ENCODE data around the gene PMPCA.

The PMPCA gene

GRCh38 chr9:136439481-136440408 is 29.3 kb downstream of the PMPCA start, which contains the start of gene INPP5E (continued):
- TF ChIP-seq YY2 (tag by site-specific recombination; IDR thresholded peaks at IDR 0.05) (no peak), ZNF580 (tag by site-specific recombination; IDR thresholded peaks at IDR 0.05) (no peak), GLI4 (tag by site-specific recombination; IDR thresholded peaks at IDR 0.05) (no peak), ZSCAN30 (tag by site-specific recombination; IDR thresholded peaks at IDR 0.05) (peak; percentile 39; the same call in 1 of the 2 replicates), ZNF585B (tag by site-specific recombination; IDR thresholded peaks at IDR 0.05) (no peak), ZNF292 (tag by site-specific recombination; IDR thresholded peaks at IDR 0.05; ENCODE audit: borderline replicate concordance, low read depth) (no peak), ZNF354C (tag by site-specific recombination; IDR thresholded peaks at IDR 0.05; ENCODE audit: borderline replicate concordance, low read depth) (no peak), MEIS1 (CRISPR knock-in tag; IDR thresholded peaks at IDR 0.05; ENCODE audit: borderline replicate concordance) (no peak), ZNF114 (tag by site-specific recombination; IDR thresholded peaks at IDR 0.05) (no peak), ZNF24 (tag by site-specific recombination; IDR thresholded peaks at IDR 0.05) (no peak), ZIC2 (tag by site-specific recombination; IDR thresholded peaks at IDR 0.05) (no peak), ZNF777 (tag by site-specific recombination; IDR thresholded peaks at IDR 0.05; ENCODE audit: borderline replicate concordance) (peak; percentile 54; the same call in 1 of the 2 replicates), PRDM1 (tag by site-specific recombination; IDR thresholded peaks at IDR 0.05) (no peak), ZNF433 (tag by site-specific recombination; IDR thresholded peaks at IDR 0.05; ENCODE audit: low read depth) (no peak), ZNF670 (tag by site-specific recombination; IDR thresholded peaks at IDR 0.05; ENCODE audit: low read depth) (no peak), ZBTB8A (tag by site-specific recombination; IDR thresholded peaks at IDR 0.05) (peak; percentile 62), ZNF362 (tag by site-specific recombination; IDR thresholded peaks at IDR 0.05) (no peak), SETDB1 (IDR thresholded peaks at IDR 0.05; ENCODE audit: insufficient read length, low read length) (no peak), ZBTB11 (tag by site-specific recombination; conservative IDR thresholded peaks at IDR 0.05; ENCODE audit: low read depth) (0 out of 2 replicates have a peak, but pooled peaks have one; percentile 17), ZBTB6 (tag by site-specific recombination; IDR thresholded peaks at IDR 0.05) (no peak), ZNF747 (tag by site-specific recombination; IDR thresholded peaks at IDR 0.05) (no peak)
- TF ChIP-seq, protein P1, sequence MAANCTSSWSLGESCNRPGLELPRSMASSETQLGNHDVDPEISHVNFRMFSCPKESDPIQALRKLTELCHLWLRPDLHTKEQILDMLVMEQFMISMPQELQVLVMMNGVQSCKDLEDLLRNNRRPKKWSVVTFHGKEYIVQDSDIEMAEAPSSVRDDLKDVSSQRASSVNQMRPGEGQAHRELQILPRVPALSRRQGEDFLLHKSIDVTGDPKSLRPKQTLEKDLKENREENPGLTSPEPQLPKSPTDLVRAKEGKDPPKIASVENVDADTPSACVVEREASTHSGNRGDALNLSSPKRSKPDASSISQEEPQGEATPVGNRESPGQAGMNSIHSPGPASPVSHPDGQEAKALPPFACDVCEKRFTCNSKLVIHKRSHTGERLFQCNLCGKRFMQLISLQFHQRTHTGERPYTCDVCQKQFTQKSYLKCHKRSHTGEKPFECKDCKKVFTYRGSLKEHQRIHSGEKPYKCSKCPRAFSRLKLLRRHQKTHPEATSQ (tag by site-specific recombination; IDR thresholded peaks at IDR 0.05), result peak; percentile 47; the same call in 1 of the 2 replicates
- TF ChIP-seq, protein P2, sequence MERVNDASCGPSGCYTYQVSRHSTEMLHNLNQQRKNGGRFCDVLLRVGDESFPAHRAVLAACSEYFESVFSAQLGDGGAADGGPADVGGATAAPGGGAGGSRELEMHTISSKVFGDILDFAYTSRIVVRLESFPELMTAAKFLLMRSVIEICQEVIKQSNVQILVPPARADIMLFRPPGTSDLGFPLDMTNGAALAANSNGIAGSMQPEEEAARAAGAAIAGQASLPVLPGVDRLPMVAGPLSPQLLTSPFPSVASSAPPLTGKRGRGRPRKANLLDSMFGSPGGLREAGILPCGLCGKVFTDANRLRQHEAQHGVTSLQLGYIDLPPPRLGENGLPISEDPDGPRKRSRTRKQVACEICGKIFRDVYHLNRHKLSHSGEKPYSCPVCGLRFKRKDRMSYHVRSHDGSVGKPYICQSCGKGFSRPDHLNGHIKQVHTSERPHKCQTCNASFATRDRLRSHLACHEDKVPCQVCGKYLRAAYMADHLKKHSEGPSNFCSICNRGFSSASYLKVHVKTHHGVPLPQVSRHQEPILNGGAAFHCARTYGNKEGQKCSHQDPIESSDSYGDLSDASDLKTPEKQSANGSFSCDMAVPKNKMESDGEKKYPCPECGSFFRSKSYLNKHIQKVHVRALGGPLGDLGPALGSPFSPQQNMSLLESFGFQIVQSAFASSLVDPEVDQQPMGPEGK (tag by site-specific recombination; IDR thresholded peaks at IDR 0.05), result 0 out of 2 replicates have a peak, but pooled peaks have one; percentile 17
- TF ChIP-seq, protein P3, sequence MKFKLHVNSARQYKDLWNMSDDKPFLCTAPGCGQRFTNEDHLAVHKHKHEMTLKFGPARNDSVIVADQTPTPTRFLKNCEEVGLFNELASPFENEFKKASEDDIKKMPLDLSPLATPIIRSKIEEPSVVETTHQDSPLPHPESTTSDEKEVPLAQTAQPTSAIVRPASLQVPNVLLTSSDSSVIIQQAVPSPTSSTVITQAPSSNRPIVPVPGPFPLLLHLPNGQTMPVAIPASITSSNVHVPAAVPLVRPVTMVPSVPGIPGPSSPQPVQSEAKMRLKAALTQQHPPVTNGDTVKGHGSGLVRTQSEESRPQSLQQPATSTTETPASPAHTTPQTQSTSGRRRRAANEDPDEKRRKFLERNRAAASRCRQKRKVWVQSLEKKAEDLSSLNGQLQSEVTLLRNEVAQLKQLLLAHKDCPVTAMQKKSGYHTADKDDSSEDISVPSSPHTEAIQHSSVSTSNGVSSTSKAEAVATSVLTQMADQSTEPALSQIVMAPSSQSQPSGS (tag by site-specific recombination; IDR thresholded peaks at IDR 0.05; ENCODE audit: low read depth), result no peak
- TF ChIP-seq, protein P4, sequence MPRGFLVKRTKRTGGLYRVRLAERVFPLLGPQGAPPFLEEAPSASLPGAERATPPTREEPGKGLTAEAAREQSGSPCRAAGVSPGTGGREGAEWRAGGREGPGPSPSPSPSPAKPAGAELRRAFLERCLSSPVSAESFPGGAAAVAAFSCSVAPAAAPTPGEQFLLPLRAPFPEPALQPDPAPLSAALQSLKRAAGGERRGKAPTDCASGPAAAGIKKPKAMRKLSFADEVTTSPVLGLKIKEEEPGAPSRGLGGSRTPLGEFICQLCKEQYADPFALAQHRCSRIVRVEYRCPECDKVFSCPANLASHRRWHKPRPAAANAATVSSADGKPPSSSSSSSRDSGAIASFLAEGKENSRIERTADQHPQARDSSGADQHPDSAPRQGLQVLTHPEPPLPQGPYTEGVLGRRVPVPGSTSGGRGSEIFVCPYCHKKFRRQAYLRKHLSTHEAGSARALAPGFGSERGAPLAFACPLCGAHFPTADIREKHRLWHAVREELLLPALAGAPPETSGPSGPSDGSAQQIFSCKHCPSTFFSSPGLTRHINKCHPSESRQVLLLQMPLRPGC (tag by site-specific recombination; IDR thresholded peaks at IDR 0.05), result no peak
